Muscle layer of duodenum (tissue), 2 donors: ENCODE measurements around the gene WDR33.

Experiments used
- H3K27ac ChIP-seq: one replicate; pipeline ENCODE4 v1.7.0; 2013; ENCODE audit warnings: mild to moderate bottlenecking, low read length
- H3K27me3 ChIP-seq: one replicate; pipeline ENCODE4 v1.7.0; 2013; ENCODE audit warnings: low read depth, mild to moderate bottlenecking, control low read depth, low read length
- H3K36me3 ChIP-seq, 2 donors: one replicate each; pipeline ENCODE4 v1.7.0; 2013; ENCODE audit warnings: low read length in 2 of 2, control low read depth in 1 of 2, mild to moderate bottlenecking in 1 of 2; ENCODE audit not compliant: insufficient read depth in 2 of 2, control insufficient read depth in 1 of 2
- H3K4me1 ChIP-seq, 2 donors: one replicate each; pipeline ENCODE4 v1.7.0; 2013; ENCODE audit warnings: low read length in 2 of 2, mild to moderate bottlenecking in 2 of 2, control low read depth in 1 of 2, moderate library complexity in 1 of 2; ENCODE audit not compliant: insufficient read depth in 2 of 2, control insufficient read depth in 1 of 2
- H3K4me3 ChIP-seq, 2 donors: one replicate each; pipeline ENCODE4 v1.7.0; 2013; ENCODE audit warnings: low read length in 2 of 2, low read depth in 1 of 2, mild to moderate bottlenecking in 1 of 2
- H3K9me3 ChIP-seq, 2 donors: one replicate each; pipeline ENCODE4 v1.7.0; 2013; ENCODE audit warnings: low read length in 2 of 2, control low read depth in 1 of 2, mild to moderate bottlenecking in 1 of 2; ENCODE audit not compliant: control insufficient read depth in 1 of 2
- donor health status: healthy.

WDR33 gene

GRCh38 chr2:127673291-127674069 is 137.5 kb downstream of the WDR33 start:
- Histone ChIP-seq H3K9me3 (no peaks in the 10 kb centered on the region), H3K4me1 (peaks cover 0 to 33% of the 10 kb centered on the region in 2 donors), H3K36me3 (no peaks in the 10 kb centered on the region), H3K27me3 (peaks cover 9% of the 10 kb centered on the region), H3K27ac (peak overlapping the region; percentile 75), H3K4me3 (peak overlapping the region; percentile 70 to 95)

- Histone ChIP-seq H3K4me3 (peak overlapping the region; percentile 70 to 95), H3K4me1 (peaks cover 0 to 33% of the 10 kb centered on the region in 2 donors), H3K27me3 (peaks cover 9% of the 10 kb centered on the region), H3K9me3 (no peaks in the 10 kb centered on the region), H3K27ac (peak overlapping the region; percentile 65), H3K36me3 (no peaks in the 10 kb centered on the region)
These were observed 138.4 kb downstream of the WDR33 start for GRCh38 chr2:127672341-127673224.

GRCh38 chr2:127671557-127672302 is 139.2 kb downstream of the WDR33 start:
- Histone ChIP-seq H3K27ac (peak overlapping the region; percentile 21), H3K36me3 (no peaks in the 10 kb centered on the region), H3K4me1 (peaks cover 0 to 27% of the 10 kb centered on the region in 2 donors), H3K4me3 (peak overlapping the region in 1 of 2 donors; percentile 95), H3K9me3 (no peaks in the 10 kb centered on the region), H3K27me3 (peaks cover 9% of the 10 kb centered on the region)

GRCh38 chr2:127670957-127671290 is 140.0 kb downstream of the WDR33 start:
- no peak overlapping the region for H3K27ac ChIP-seq
- no peaks in the 10 kb centered on the region for H3K36me3 ChIP-seq
- H3K4me3 ChIP-seq, result peak overlapping the region in 1 of 2 donors; percentile 95
- peaks cover 3 to 24% of the 10 kb centered on the region in 2 donors for H3K4me1 ChIP-seq
- peaks cover 7% of the 10 kb centered on the region for H3K27me3 ChIP-seq
- no peaks in the 10 kb centered on the region for H3K9me3 ChIP-seq

- Histone ChIP-seq H3K9me3 (no peaks in the 10 kb centered on the region), H3K4me3 (peak overlapping the region in 1 of 2 donors; percentile 95), H3K4me1 (peaks cover 9 to 27% of the 10 kb centered on the region in 2 donors), H3K27me3 (peaks cover 3% of the 10 kb centered on the region), H3K27ac (no peak overlapping the region), H3K36me3 (no peaks in the 10 kb centered on the region)
These were observed 140.7 kb downstream of the WDR33 start for GRCh38 chr2:127670055-127670956.

GRCh38 chr2:127669056-127669455 is 141.9 kb downstream of the WDR33 start:
- peaks cover 15 to 38% of the 10 kb centered on the region in 2 donors for H3K4me1 ChIP-seq
- no peak overlapping the region for H3K27ac ChIP-seq
- H3K9me3 ChIP-seq, result no peaks in the 10 kb centered on the region
- H3K27me3 ChIP-seq, result peaks cover 6% of the 10 kb centered on the region
- no peaks in the 10 kb centered on the region for H3K36me3 ChIP-seq
- H3K4me3 ChIP-seq, result no peak overlapping the region

GRCh38 chr2:127665267-127665893 is 145.6 kb downstream of the WDR33 start:
- Histone ChIP-seq H3K27ac (peak overlapping the region; percentile 71), H3K4me3 (peak overlapping the region in 1 of 2 donors; percentile 47), H3K9me3 (no peaks in the 10 kb centered on the region), H3K4me1 (peaks cover 26 to 56% of the 10 kb centered on the region in 2 donors), H3K27me3 (peaks cover 6% of the 10 kb centered on the region), H3K36me3 (no peaks in the 10 kb centered on the region)

GRCh38 chr2:127664895-127665225 is 146.1 kb downstream of the WDR33 start:
- H3K4me3 ChIP-seq, result peak overlapping the region in 1 of 2 donors; percentile 47
- H3K27ac ChIP-seq, result peak overlapping the region; percentile 71
- peaks cover 6% of the 10 kb centered on the region for H3K27me3 ChIP-seq
- no peaks in the 10 kb centered on the region for H3K9me3 ChIP-seq
- H3K4me1 ChIP-seq, result peaks cover 26 to 58% of the 10 kb centered on the region in 2 donors
- H3K36me3 ChIP-seq, result no peaks in the 10 kb centered on the region

- peaks cover 6% of the 10 kb centered on the region for H3K27me3 ChIP-seq
- H3K4me1 ChIP-seq, result peaks cover 26 to 62% of the 10 kb centered on the region in 2 donors
- H3K36me3 ChIP-seq, result no peaks in the 10 kb centered on the region
These were observed 146.7 kb downstream of the WDR33 start for GRCh38 chr2:127664065-127664894.

More at GRCh38 chr2:127664065-127664894, 146.7 kb downstream of the WDR33 start:
- H3K27ac ChIP-seq, result peak overlapping the region; percentile 71
- H3K4me3 ChIP-seq, result peak overlapping the region; percentile 26 to 47
- H3K9me3 ChIP-seq, result no peaks in the 10 kb centered on the region
